GM21723 (cell line): ENCODE measurements around the gene KCNK4.
A peak's percentile ranks its signal among the peaks of the same experiment; 100 is the strongest.
"Not testable (repeated sequence)": the region's sequence is repeated elsewhere in the genome, so short reads cannot be mapped to it uniquely, and the experiment has no call there.

ENCODE experiments used
- ATAC-seq: cut with Tn5 transposase; IDR thresholded peaks from one replicate; pipeline ENCODE4 v1.9.1; 2021; ENCODE audit warnings: mild to moderate bottlenecking, moderate library complexity; ENCODE audit not compliant: unreplicated experiment

Gene KCNK4

GRCh38 chr11:64305691-64306562 is 14.8 kb downstream of the KCNK4 start:
- ATAC-seq, result peak; percentile 40

GRCh38 chr11:64306563-64306875 is 15.4 kb downstream of the KCNK4 start:
- ATAC-seq, result no peak

- no peak for ATAC-seq
Observed at GRCh38 chr11:64306876-64307622, 15.9 kb downstream of the KCNK4 start.

- not testable (repeated sequence) for ATAC-seq
Observed at GRCh38 chr11:64307795-64308194, 16.7 kb downstream of the KCNK4 start.

- no peak for ATAC-seq
Observed at GRCh38 chr11:64312947-64313346, 21.8 kb downstream of the KCNK4 start.

GRCh38 chr11:64313491-64314145 is 22.5 kb downstream of the KCNK4 start:
- no peak for ATAC-seq

- no peak for ATAC-seq
Observed at GRCh38 chr11:64314146-64314804, 23.2 kb downstream of the KCNK4 start.

GRCh38 chr11:64314805-64315561 is 23.9 kb downstream of the KCNK4 start:
- ATAC-seq, result no peak

GRCh38 chr11:64315667-64316526 is 24.8 kb downstream of the KCNK4 start:
- not testable (repeated sequence) for ATAC-seq

- ATAC-seq, result peak; percentile 3
Observed at GRCh38 chr11:64316672-64317324, 25.7 kb downstream of the KCNK4 start.

GRCh38 chr11:64317325-64317960 is 26.3 kb downstream of the KCNK4 start, which contains the start of gene TRMT112:
TRMT112 (minus strand) TSS chr11:64317559; CDS start chr11:64317526, 33 bp downstream.
- ATAC-seq, result peak; percentile 57

- ATAC-seq, result peak; percentile 65
Observed at GRCh38 chr11:64317961-64318765, 27.1 kb downstream of the KCNK4 start, which contains the start of gene PRDX5. PRDX5 (plus strand) TSS chr11:64318121; CDS start chr11:64318216, 95 bp downstream.

GRCh38 chr11:64318766-64319761 is 28.0 kb downstream of the KCNK4 start:
- no peak for ATAC-seq

GRCh38 chr11:64320556-64320955 is 29.5 kb downstream of the KCNK4 start:
- no peak for ATAC-seq

GRCh38 chr11:64321026-64321425 is 29.9 kb downstream of the KCNK4 start:
- ATAC-seq, result no peak

GRCh38 chr11:64321533-64321932 is 30.4 kb downstream of the KCNK4 start:
- ATAC-seq, result no peak
